ENCODE results near the gene PDZRN3. TPM values are rescaled to one million over a fixed set of nuclear protein-coding genes. Genes with fewer than 3 reads are reported as not detected.

Gene PDZRN3
- total and polyA plus RNA-seq, 2 experiments from 2014 or later, result 7.5 to 14.0 TPM

- H3K27ac ChIP-seq (ENCODE audit: low read depth), result no peak overlapping the region
- no peaks in the 10 kb centered on the region for H3K27me3 ChIP-seq (ENCODE audit: insufficient read depth)
- no peak overlapping the region for H3K4me2 ChIP-seq
- H3K36me3 ChIP-seq (ENCODE audit: insufficient read depth), result no peaks in the 10 kb centered on the region
- ATAC-seq, result no peak
- no peak overlapping the region for H3K4me3 ChIP-seq
- H3K9me2 ChIP-seq (ENCODE audit: insufficient read depth), result no peaks in the 10 kb centered on the region
- peaks cover 7% of the 10 kb centered on the region; the same call in 1 of the 3 replicates for H3K4me1 Mint-ChIP-seq
- H3F3A ChIP-seq (replicated peaks; ENCODE audit: low read depth), result no peaks in the 10 kb centered on the region
- no peak overlapping the region for H2AFZ ChIP-seq
- H3K9me3 Mint-ChIP-seq, result no peaks in the 10 kb centered on the region; the same call in 2 of the 3 replicates
- peaks cover 4% of the 10 kb centered on the region; the same call in 1 of the 2 replicates for H3K4me1 ChIP-seq (ENCODE audit: insufficient read depth)
- H3K4me3 Mint-ChIP-seq, result no peak overlapping the region
- no peak for TF ChIP-seq EZH2 (IDR thresholded peaks at IDR 0.05; ENCODE audit: low read depth, unreplicated experiment)
- TF ChIP-seq ETS1 (IDR thresholded peaks at IDR 0.05), result no peak
- TF ChIP-seq NANOG (IDR thresholded peaks at IDR 0.05; ENCODE audit: borderline replicate concordance), result no peak
- TF ChIP-seq CTCF (conservative IDR thresholded peaks at IDR 0.05; ENCODE audit: low read depth in 2 of 2), result no peak
- TF ChIP-seq POLR2AphosphoS5 (IDR thresholded peaks at IDR 0.05; ENCODE audit: low read depth), result no peak
- no peak for TF ChIP-seq ZNF114 (CRISPR knock-in tag; IDR thresholded peaks at IDR 0.05)
- TF ChIP-seq JUNB (IDR thresholded peaks at IDR 0.05; ENCODE audit: unreplicated experiment), result no peak
- TF ChIP-seq CREB1 (CRISPR knock-in tag; IDR thresholded peaks at IDR 0.05; ENCODE audit: low read depth), result no peak
- no peak for TF ChIP-seq REST (IDR thresholded peaks at IDR 0.05; ENCODE audit: unreplicated experiment)
- no peak for TF ChIP-seq EZH2phosphoT487 (IDR thresholded peaks at IDR 0.05; ENCODE audit: unreplicated experiment)
- TF ChIP-seq STAT1 (IDR thresholded peaks at IDR 0.05; ENCODE audit: unreplicated experiment), result no peak
- no peak for TF ChIP-seq ZNF462 (CRISPR knock-in tag; IDR thresholded peaks at IDR 0.05)
- TF ChIP-seq ZNF331 (CRISPR knock-in tag; IDR thresholded peaks at IDR 0.05; ENCODE audit: low read depth), result no peak
- no peak overlapping the region for H3K27ac Mint-ChIP-seq
- no peaks in the 10 kb centered on the region for H3K79me2 ChIP-seq (replicated peaks; ENCODE audit: insufficient read depth)
- no peaks in the 10 kb centered on the region for H4K20me1 ChIP-seq (replicated peaks; ENCODE audit: insufficient read depth)
- H3K36me3 Mint-ChIP-seq (ENCODE audit: low read depth), result no peaks in the 10 kb centered on the region
- peaks cover 3% of the 10 kb centered on the region for H3K27me3 Mint-ChIP-seq (ENCODE audit: insufficient read depth, low read depth, poor library complexity)
- no peak for DNase-seq (ENCODE audit: low spot score)
Observed at GRCh38 chr3:73349657-73350056, 275.1 kb downstream of the PDZRN3 start.
